Measurements from ENCODE around the gene TSPAN7. TPM values are rescaled to one million over a fixed set of nuclear protein-coding genes. Genes with fewer than 3 reads are reported as not detected.

Gene TSPAN7
- total RNA-seq, 1 donor from 2014 or later: 2.0 TPM

DNA sequence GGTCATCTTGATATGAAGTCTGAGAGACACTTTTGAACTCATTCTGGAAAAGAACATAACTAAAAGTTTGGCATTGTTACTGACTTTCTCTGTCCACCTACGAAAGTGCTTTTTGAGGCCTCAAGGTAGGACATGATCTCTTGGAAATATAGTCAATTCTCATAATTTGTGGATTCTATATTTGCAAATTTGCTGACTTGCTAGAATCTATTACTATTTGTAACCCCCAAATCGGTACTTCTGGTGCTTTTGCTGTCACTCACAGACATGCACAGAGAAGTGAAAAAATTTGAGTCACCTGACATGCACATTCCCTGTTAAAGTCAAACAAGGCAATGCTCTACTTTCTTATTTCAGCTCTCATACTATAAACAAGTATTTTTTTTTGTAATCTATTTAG lies 35.6 kb downstream of the TSPAN7 start:
- Histone ChIP-seq H3K4me3 (ENCODE audit: low read depth, low read length) (no peak overlapping the region), H3K36me3 (ENCODE audit: control insufficient read depth, insufficient read depth, low read length) (no peaks in the 10 kb centered on the region), H3K27me3 (ENCODE audit: control insufficient read depth, insufficient read depth, low read length) (no peaks in the 10 kb centered on the region)
- no peak for DNase-seq (ENCODE audit: low read depth)
- TF ChIP-seq CTCF (IDR thresholded peaks at IDR 0.05; ENCODE audit: insufficient read depth, low read length, poor library complexity, severe bottlenecking): no peak

DNA sequence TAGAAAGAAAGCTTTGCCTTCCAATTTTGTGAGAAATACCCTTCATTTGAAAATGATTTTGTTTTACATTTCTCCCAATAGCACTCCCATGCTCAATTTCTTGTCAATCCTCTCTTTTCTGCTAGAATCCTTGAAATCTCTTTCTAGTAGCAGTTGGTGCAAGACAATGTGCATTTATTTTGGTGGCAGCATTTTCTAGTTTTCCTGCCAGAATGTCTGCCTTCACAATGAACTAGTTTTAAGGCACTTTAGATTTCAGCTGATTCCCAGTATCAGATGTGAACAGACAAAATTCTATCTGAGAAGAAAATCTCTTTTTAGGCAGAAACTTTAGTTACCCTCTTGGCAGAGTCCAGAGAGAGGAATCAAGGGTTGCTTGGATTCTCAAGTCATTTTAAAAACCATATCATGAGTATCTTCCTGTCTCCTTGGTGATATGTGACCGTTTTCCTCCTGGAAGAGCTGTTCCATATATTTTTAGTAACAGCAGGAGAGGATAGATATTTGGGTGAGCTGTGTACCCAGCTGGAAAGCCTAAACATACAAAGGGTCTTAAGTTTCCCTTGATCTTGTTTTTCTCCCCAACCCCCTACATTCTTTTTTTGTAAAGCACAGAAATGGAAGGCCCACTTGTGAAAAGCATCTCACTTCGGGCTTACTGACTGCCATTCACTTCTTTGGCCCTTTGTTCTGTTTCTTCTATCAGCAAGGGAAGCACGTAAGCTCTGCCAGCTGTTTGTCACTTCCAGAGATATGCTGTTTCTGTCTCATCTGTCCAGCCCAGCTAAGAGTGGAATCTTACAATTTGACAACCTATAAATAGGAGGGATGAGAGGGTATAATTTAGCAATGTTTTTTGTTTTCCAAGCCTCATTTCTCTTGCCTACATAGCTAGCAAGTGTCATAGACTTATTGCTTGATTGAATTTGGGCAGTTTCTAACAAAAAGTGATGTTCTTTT lies 38.7 kb downstream of the TSPAN7 start:
- TF ChIP-seq CTCF (IDR thresholded peaks at IDR 0.05; ENCODE audit: insufficient read depth, low read length, poor library complexity, severe bottlenecking): no peak
- H3K36me3 ChIP-seq (ENCODE audit: control insufficient read depth, insufficient read depth, low read length): no peaks in the 10 kb centered on the region
- no peaks in the 10 kb centered on the region for H3K27me3 ChIP-seq (ENCODE audit: control insufficient read depth, insufficient read depth, low read length)
- DNase-seq (ENCODE audit: low read depth): no peak
- H3K4me3 ChIP-seq (ENCODE audit: low read depth, low read length): no peak overlapping the region

GRCh38 chrX:38601866-38602265 lies 40.5 kb downstream of the TSPAN7 start:
- Histone ChIP-seq H3K4me3 (ENCODE audit: low read depth, low read length) (no peak overlapping the region), H3K36me3 (ENCODE audit: control insufficient read depth, insufficient read depth, low read length) (no peaks in the 10 kb centered on the region), H3K27me3 (ENCODE audit: control insufficient read depth, insufficient read depth, low read length) (no peaks in the 10 kb centered on the region)
- no peak for TF ChIP-seq CTCF (IDR thresholded peaks at IDR 0.05; ENCODE audit: insufficient read depth, low read length, poor library complexity, severe bottlenecking)
- DNase-seq (ENCODE audit: low read depth): no peak

DNA sequence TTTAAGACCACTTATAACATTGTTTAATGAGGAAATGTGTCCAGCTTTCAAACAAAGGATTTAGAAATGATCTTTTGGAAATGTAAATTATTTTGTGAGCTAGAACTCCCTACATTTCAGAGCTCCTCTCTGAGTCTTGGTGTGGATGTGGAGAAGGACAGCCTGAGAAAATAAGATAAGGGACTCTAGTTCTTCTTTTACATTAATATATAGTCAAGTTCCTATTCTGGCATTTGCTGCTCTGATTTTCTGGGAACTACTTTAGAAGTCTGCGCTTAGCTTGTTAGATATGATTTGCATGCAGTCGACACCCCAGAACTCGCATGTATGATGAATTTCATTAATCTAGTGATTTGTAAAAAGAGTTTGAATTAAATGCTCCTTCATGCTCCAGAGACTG lies 45.5 kb downstream of the TSPAN7 start:
- no peak for DNase-seq (ENCODE audit: low read depth)
- Histone ChIP-seq H3K4me3 (ENCODE audit: low read depth, low read length) (no peak overlapping the region), H3K27me3 (ENCODE audit: control insufficient read depth, insufficient read depth, low read length) (no peaks in the 10 kb centered on the region), H3K36me3 (ENCODE audit: control insufficient read depth, insufficient read depth, low read length) (no peaks in the 10 kb centered on the region)
- no peak for TF ChIP-seq CTCF (IDR thresholded peaks at IDR 0.05; ENCODE audit: insufficient read depth, low read length, poor library complexity, severe bottlenecking)

DNA sequence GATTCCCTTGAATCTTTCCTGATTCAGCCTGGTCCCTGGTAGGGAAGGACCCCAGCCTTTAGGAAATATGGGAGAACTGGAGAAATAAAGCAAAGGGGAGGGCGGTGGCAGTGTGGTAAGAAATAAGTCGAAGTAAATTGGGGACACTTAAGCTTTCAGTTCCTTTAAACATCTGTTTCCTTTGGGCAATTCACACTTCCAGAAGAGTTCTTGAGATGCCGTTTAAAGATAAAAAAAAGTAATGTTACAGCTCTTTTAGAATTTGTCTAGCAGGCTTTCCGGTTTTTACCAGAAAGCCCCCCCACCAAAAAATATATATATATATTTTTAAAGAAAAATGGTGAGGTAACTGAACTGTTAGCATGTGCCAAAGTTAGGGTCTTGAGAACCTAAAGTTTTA lies 46.6 kb downstream of the TSPAN7 start:
- no peak for TF ChIP-seq CTCF (IDR thresholded peaks at IDR 0.05; ENCODE audit: insufficient read depth, low read length, poor library complexity, severe bottlenecking)
- Histone ChIP-seq H3K27me3 (ENCODE audit: control insufficient read depth, insufficient read depth, low read length) (no peaks in the 10 kb centered on the region), H3K36me3 (ENCODE audit: control insufficient read depth, insufficient read depth, low read length) (no peaks in the 10 kb centered on the region), H3K4me3 (ENCODE audit: low read depth, low read length) (no peak overlapping the region)
- DNase-seq (ENCODE audit: low read depth): no peak

Measured in kidney epithelial cell (primary cell).